GM23248 (cell line): Measurements from ENCODE around the gene ANKRD27. TPM values are rescaled to one million over a fixed set of nuclear protein-coding genes. Genes with fewer than 3 reads are reported as not detected.
A peak's percentile ranks its signal among the peaks of the same experiment; 100 is the strongest.

Source experiments
- DNase-seq: peaks from one replicate; pipeline ENCODE4 v3.0.0-alpha.2; 2015
- H2AFZ ChIP-seq: fragments of 200-600 bp; sonication (generic); 2 replicates; pipeline ENCODE4 v1.6.1; 2016; ENCODE audit warnings: antibody characterized with exemption
- H3F3A ChIP-seq: fragments of 200-600 bp; sonication (generic); 2 replicates; pipeline ENCODE4 v1.6.1; 2016; ENCODE audit warnings: mild to moderate bottlenecking, antibody characterized with exemption, mixed run types; ENCODE audit not compliant: insufficient read depth
- H3K27ac ChIP-seq: fragments of 200-600 bp; sonication (generic); 2 replicates; pipeline ENCODE4 v1.5.1; 2016; ENCODE audit warnings: mild to moderate bottlenecking
- H3K27me3 ChIP-seq: fragments of 200-600 bp; sonication (generic); replicated peaks from 2 replicates; pipeline ENCODE4 v1.6.1; 2016; ENCODE audit warnings: mild to moderate bottlenecking; ENCODE audit not compliant: insufficient read depth
- H3K36me3 ChIP-seq: fragments of 200-600 bp; sonication (generic); 2 replicates; pipeline ENCODE4 v1.6.1; 2016; ENCODE audit warnings: low read depth, mild to moderate bottlenecking
- H3K4me1 ChIP-seq: fragments of 200-600 bp; sonication (generic); 2 replicates; pipeline ENCODE4 v1.6.1; 2016; ENCODE audit warnings: mild to moderate bottlenecking; ENCODE audit not compliant: insufficient read depth
- H3K4me2 ChIP-seq: fragments of 200-600 bp; sonication (generic); one replicate; pipeline ENCODE4 v1.6.1; 2016; ENCODE audit warnings: mild to moderate bottlenecking; ENCODE audit not compliant: unreplicated experiment
- H3K4me3 ChIP-seq: fragments of 200-600 bp; sonication (generic); 2 replicates; pipeline ENCODE4 v1.5.1; 2016; ENCODE audit warnings: mild to moderate bottlenecking
- H3K79me2 ChIP-seq: fragments of 200-600 bp; sonication (generic); 2 replicates; pipeline ENCODE4 v1.6.1; 2016; ENCODE audit warnings: mild to moderate bottlenecking; ENCODE audit not compliant: insufficient read depth
- H3K9ac ChIP-seq: fragments of 200-600 bp; sonication (generic); 2 replicates; pipeline ENCODE4 v1.6.1; 2016; ENCODE audit warnings: mild to moderate bottlenecking
- H3K9me2 ChIP-seq: fragments of 200-600 bp; sonication (generic); 2 replicates; pipeline ENCODE4 v1.6.1; 2016; ENCODE audit warnings: mixed run types, mild to moderate bottlenecking, moderate library complexity; ENCODE audit not compliant: insufficient read depth
- H3K9me3 ChIP-seq: fragments of 200-600 bp; sonication (generic); one replicate; pipeline ENCODE4 v1.6.1; 2017; ENCODE audit warnings: low read depth
- H4K20me1 ChIP-seq: fragments of 200-600 bp; sonication (generic); 2 replicates; pipeline ENCODE4 v1.6.0; 2016; ENCODE audit not compliant: insufficient read depth
- EZH2 ChIP-seq: fragments of 200-600 bp; sonication (generic); IDR thresholded peaks from 2 replicates; pipeline ENCODE4 v1.6.1; 2018; ENCODE audit warnings: antibody characterized with exemption, mild to moderate bottlenecking; ENCODE audit not compliant: insufficient read depth, poor library complexity, severe bottlenecking
- EZH2phosphoT487 ChIP-seq: fragments of 200-600 bp; sonication (generic); IDR thresholded peaks from 2 replicates; pipeline ENCODE4 v1.6.1; 2018; ENCODE audit warnings: antibody characterized with exemption, moderate library complexity, mild to moderate bottlenecking, low read depth; ENCODE audit not compliant: insufficient read depth
- WGBS, 2 experiments: methylation state at CpG; one replicate each; pipeline ENCODE4 v1.1.6; 2015 to 2017; ENCODE audit warnings: low lambda C conversion rate in 2 of 2, low coverage in 1 of 2; ENCODE audit errors: missing lambda C conversion rate in 2 of 2; 5-methylcytosine and 5-hydroxymethylcytosine counted together
- in situ Hi-C: fragments of 300-500 bp; cut with MboI; formaldehyde crosslinking; loops from 2 replicates; pipeline ENCODE4 v1.15.0; 2020
- polyA plus RNA-seq: library from polyadenylated mRNA; unstranded; fragments of >200 nt; fragmentation: Nextera tagmentation; extraction: Ambion mirVana; gene quantifications from 2 replicates; pipeline ENCODE4 v1.2.1, GENCODE V29; 2016
- total RNA-seq: library from RNA; depleted of rRNA; stranded (reverse); fragments of >200 nt; shearing (Covaris generic); gene quantifications from 2 replicates; pipeline ENCODE4 v1.2.3, GENCODE V29; 2014

Gene ANKRD27
- total and polyA plus RNA-seq, 2 experiments from 2014 or later: 17.9 to 27.5 TPM

GRCh38 chr19:32675720-32676185 lies 773 bp upstream of the ANKRD27 start, which contains the start of gene RGS9BP:
Gene RGS9BP, plus strand, starts transcription at chr19:32675848. Its CDS starts 416 bp downstream, at chr19:32676264.
- no peaks in the 10 kb centered on the region for H3F3A ChIP-seq
- no peaks in the 10 kb centered on the region; the same call in 1 of the 2 replicates for H4K20me1 ChIP-seq
- in situ Hi-C loops: no loop called here
- no peaks in the 10 kb centered on the region for H3K9me3 ChIP-seq
- WGBS, 2 experiments: 4% methylated on average over 36 to 50 of the region's 53 CpGs
- H3K79me2 ChIP-seq: peaks cover 40% of the 10 kb centered on the region
- H3K36me3 ChIP-seq: no peaks in the 10 kb centered on the region
- peaks cover 18% of the 10 kb centered on the region for H3K4me1 ChIP-seq
- H3K9me2 ChIP-seq: no peaks in the 10 kb centered on the region
- peak within 1 kb of the TSS; percentile 94 for H3K4me2 ChIP-seq
- H2AFZ ChIP-seq: peak within 1 kb of the TSS; percentile 94
- TF ChIP-seq EZH2 (no peak), EZH2phosphoT487 (no peak)
- H3K27me3 ChIP-seq: peaks cover 19% of the 10 kb centered on the region
- DNase-seq: peak; percentile 89
- peak within 1 kb of the TSS; percentile 45; the same call in 1 of the 2 replicates for H3K27ac ChIP-seq
- peak within 1 kb of the TSS; percentile 80 for H3K9ac ChIP-seq
- H3K4me3 ChIP-seq: peak within 1 kb of the TSS; percentile 80

- Histone ChIP-seq H3K4me3 (peak overlapping the region; percentile 80), H3K9me3 (no peaks in the 10 kb centered on the region), H3K4me1 (peaks cover 18% of the 10 kb centered on the region), H3K79me2 (peaks cover 54% of the 10 kb centered on the region), H3K36me3 (no peaks in the 10 kb centered on the region), H3K4me2 (peak overlapping the region; percentile 94), H3K27ac (no peak overlapping the region), H3K9ac (peak overlapping the region; percentile 80), H3F3A (no peaks in the 10 kb centered on the region), H2AFZ (peak overlapping the region; percentile 94), H3K9me2 (no peaks in the 10 kb centered on the region), H3K27me3 (peaks cover 19% of the 10 kb centered on the region), H4K20me1 (no peaks in the 10 kb centered on the region; the same call in 1 of the 2 replicates)
- in situ Hi-C loops: no loop called here
- WGBS, 2 experiments: 1 to 2% methylated on average over 22 to 55 of the region's 67 CpGs
- DNase-seq: peak; percentile 43
- TF ChIP-seq EZH2phosphoT487 (no peak), EZH2 (no peak)
These were observed 638 bp downstream of the ANKRD27 start for GRCh38 chr19:32674153-32674930.

GRCh38 chr19:32673573-32673972 lies 1.4 kb downstream of the ANKRD27 start:
- DNase-seq: no peak
- Histone ChIP-seq H3K4me1 (peaks cover 18% of the 10 kb centered on the region), H3K9me3 (no peaks in the 10 kb centered on the region), H3K36me3 (no peaks in the 10 kb centered on the region), H3K27me3 (peaks cover 19% of the 10 kb centered on the region), H2AFZ (no peak overlapping the region), H3K79me2 (peaks cover 62% of the 10 kb centered on the region), H3K4me2 (peak overlapping the region; percentile 94), H3K9ac (peak overlapping the region; percentile 80), H3K27ac (no peak overlapping the region), H3K9me2 (no peaks in the 10 kb centered on the region), H3F3A (no peaks in the 10 kb centered on the region), H3K4me3 (peak overlapping the region; percentile 80), H4K20me1 (no peaks in the 10 kb centered on the region; the same call in 1 of the 2 replicates)
- in situ Hi-C loops: no loop called here
- WGBS, 2 experiments: 86 to 87% methylated on average over 10 of the region's 10 CpGs
- TF ChIP-seq EZH2: no peak
- TF ChIP-seq EZH2phosphoT487: no peak

GRCh38 chr19:32672841-32673240 lies 2.1 kb downstream of the ANKRD27 start:
- WGBS, 2 experiments: 94 to 97% methylated on average over 3 of the region's 3 CpGs
- Histone ChIP-seq H4K20me1 (no peaks in the 10 kb centered on the region; the same call in 1 of the 2 replicates), H3K9ac (no peak overlapping the region), H3K4me2 (no peak overlapping the region), H3K4me3 (no peak overlapping the region), H3F3A (no peaks in the 10 kb centered on the region), H3K36me3 (no peaks in the 10 kb centered on the region), H3K27me3 (peaks cover 19% of the 10 kb centered on the region), H3K4me1 (peaks cover 18% of the 10 kb centered on the region), H3K9me2 (no peaks in the 10 kb centered on the region), H2AFZ (no peak overlapping the region), H3K79me2 (peaks cover 69% of the 10 kb centered on the region), H3K27ac (no peak overlapping the region), H3K9me3 (no peaks in the 10 kb centered on the region)
- no peak for DNase-seq
- in situ Hi-C loops: no loop called here
- TF ChIP-seq EZH2 (no peak), EZH2phosphoT487 (no peak)
